ENCODE data around the gene BPNT1.

BPNT1 gene

DNA sequence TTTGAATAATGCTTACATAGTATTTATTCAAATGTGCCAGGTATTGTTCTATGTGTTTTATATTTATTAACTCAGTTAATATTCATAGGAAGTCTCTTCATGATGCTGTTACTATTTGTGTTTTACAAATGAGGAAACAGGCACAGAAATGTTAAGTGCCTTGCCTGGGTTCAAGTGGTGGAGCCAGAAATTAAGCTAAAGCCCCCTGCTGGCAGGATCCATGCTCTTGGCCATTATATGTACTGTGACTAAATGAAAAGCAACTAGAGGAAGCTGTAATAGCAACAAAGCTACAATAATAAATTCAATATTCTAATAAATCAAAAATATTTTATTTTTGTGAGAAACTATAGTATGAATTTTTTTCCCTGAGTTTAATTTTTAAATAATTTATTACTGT, 34.3 kb upstream of the BPNT1 start:
- no peak overlapping the region for H3K27ac ChIP-seq (ENCODE audit: low read depth, low read length)
- TF ChIP-seq, protein P1, sequence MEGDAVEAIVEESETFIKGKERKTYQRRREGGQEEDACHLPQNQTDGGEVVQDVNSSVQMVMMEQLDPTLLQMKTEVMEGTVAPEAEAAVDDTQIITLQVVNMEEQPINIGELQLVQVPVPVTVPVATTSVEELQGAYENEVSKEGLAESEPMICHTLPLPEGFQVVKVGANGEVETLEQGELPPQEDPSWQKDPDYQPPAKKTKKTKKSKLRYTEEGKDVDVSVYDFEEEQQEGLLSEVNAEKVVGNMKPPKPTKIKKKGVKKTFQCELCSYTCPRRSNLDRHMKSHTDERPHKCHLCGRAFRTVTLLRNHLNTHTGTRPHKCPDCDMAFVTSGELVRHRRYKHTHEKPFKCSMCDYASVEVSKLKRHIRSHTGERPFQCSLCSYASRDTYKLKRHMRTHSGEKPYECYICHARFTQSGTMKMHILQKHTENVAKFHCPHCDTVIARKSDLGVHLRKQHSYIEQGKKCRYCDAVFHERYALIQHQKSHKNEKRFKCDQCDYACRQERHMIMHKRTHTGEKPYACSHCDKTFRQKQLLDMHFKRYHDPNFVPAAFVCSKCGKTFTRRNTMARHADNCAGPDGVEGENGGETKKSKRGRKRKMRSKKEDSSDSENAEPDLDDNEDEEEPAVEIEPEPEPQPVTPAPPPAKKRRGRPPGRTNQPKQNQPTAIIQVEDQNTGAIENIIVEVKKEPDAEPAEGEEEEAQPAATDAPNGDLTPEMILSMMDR (IDR thresholded peaks at IDR 0.05; ENCODE audit: insufficient read depth, low read length, poor library complexity, severe bottlenecking): no peak
- no peak for TF ChIP-seq EZH2phosphoT487 (conservative IDR thresholded peaks at IDR 0.05; ENCODE audit: low read length)

DNA sequence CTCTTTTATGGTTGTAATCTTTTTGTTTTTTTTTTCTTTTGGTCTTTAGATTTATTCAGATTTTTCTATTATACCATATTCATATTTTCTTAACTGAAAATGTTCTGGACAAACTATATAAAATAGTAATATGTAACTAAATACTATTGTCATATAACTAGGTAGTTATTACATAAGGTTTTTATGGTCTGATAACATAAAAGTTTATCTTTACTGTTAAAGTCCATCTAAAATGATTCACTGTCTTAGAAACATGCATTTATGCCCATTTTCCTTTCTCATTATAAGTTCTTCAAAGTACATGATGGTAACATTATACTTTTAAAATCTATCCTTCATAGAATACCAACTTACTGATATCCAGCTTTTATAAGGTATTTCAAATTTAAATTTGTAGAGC, 33.5 kb upstream of the BPNT1 start:
- H4K20me1 ChIP-seq (ENCODE audit: low read depth, low read length): 0 out of 2 replicates have a peak, but pooled peaks cover 6% of the 10 kb centered on the region
- H3F3A ChIP-seq (ENCODE audit: insufficient read depth): no peaks in the 10 kb centered on the region; the same call in 1 of the 2 replicates
- H3K9me2 ChIP-seq (replicated peaks; ENCODE audit: insufficient read depth, low read length): no peaks in the 10 kb centered on the region
- no peak overlapping the region for H2AFZ ChIP-seq (ENCODE audit: low read depth, low read length, severe bottlenecking)
- H3K27ac ChIP-seq (ENCODE audit: low read depth, low read length): no peak overlapping the region
- no peaks in the 10 kb centered on the region for H3K9me3 ChIP-seq (ENCODE audit: insufficient read depth, low read length)
- TF ChIP-seq EZH2phosphoT487 (conservative IDR thresholded peaks at IDR 0.05; ENCODE audit: low read length): no peak
- TF ChIP-seq, protein P1 (IDR thresholded peaks at IDR 0.05; ENCODE audit: insufficient read depth, low read length, poor library complexity, severe bottlenecking): no peak
- H3K4me2 ChIP-seq (ENCODE audit: low read depth, low read length, poor library complexity, severe bottlenecking): no peak overlapping the region
- H3K36me3 ChIP-seq (ENCODE audit: low read length): peaks cover 16% of the 10 kb centered on the region; the same call in 1 of the 2 replicates
- H3K9ac ChIP-seq (ENCODE audit: low read length): no peak overlapping the region
- no peaks in the 10 kb centered on the region; the same call in 1 of the 2 replicates for H3K79me2 ChIP-seq (ENCODE audit: insufficient read depth, low read length)
- H3K4me3 ChIP-seq (ENCODE audit: insufficient read depth, low read length, poor library complexity, severe bottlenecking): no peak overlapping the region
- no peaks in the 10 kb centered on the region for H3K27me3 ChIP-seq (ENCODE audit: low read length)

More for the DNA sequence above, 34.3 kb upstream of the BPNT1 start:
- Histone ChIP-seq H3K36me3 (ENCODE audit: low read length) (peaks cover 13% of the 10 kb centered on the region; the same call in 1 of the 2 replicates), H3K9me2 (replicated peaks; ENCODE audit: insufficient read depth, low read length) (no peaks in the 10 kb centered on the region), H2AFZ (ENCODE audit: low read depth, low read length, severe bottlenecking) (no peak overlapping the region), H3K9ac (ENCODE audit: low read length) (no peak overlapping the region), H3F3A (ENCODE audit: insufficient read depth) (no peaks in the 10 kb centered on the region; the same call in 1 of the 2 replicates), H3K4me2 (ENCODE audit: low read depth, low read length, poor library complexity, severe bottlenecking) (no peak overlapping the region), H3K79me2 (ENCODE audit: insufficient read depth, low read length) (no peaks in the 10 kb centered on the region; the same call in 1 of the 2 replicates), H3K4me3 (ENCODE audit: insufficient read depth, low read length, poor library complexity, severe bottlenecking) (no peak overlapping the region), H4K20me1 (ENCODE audit: low read depth, low read length) (0 out of 2 replicates have a peak, but pooled peaks cover 6% of the 10 kb centered on the region), H3K27me3 (ENCODE audit: low read length) (no peaks in the 10 kb centered on the region), H3K9me3 (ENCODE audit: insufficient read depth, low read length) (no peaks in the 10 kb centered on the region)

DNA sequence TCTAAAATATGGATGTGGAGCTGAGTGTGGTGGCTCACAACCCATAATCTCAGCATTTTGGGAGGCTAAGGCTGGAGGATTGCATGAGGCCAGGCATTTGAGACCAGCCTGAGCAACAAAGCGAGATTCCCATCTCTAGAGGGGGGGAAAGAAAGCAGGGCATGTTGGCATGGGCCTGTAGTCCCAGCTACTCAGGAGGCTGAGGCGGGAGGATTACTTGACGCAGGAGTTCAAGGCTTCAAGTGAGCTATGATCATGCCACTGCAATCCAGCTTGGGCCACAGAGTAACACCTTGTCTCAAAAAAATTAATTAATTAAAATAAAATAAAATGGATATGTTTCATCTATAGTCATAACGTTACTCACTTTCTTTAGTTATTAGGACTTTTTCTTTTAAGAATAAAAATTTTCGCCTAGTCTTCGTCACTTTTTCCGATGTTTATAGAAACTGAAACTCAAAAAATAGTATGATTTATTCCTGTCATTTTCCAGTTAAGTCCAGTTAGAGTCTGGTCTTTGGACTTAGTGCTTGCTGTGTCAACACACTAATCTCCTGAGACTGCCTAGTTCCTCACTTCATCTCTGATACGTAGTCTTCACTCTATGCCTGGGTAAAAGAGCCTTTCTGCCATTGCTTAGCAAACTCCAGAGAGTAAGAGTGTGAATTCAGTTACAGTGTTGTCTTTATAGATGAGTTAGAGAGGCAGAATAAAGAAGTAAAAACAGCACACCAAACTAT, 32.4 kb upstream of the BPNT1 start:
- H3K9me3 ChIP-seq (ENCODE audit: insufficient read depth, low read length): no peaks in the 10 kb centered on the region
- no peaks in the 10 kb centered on the region for H3K9me2 ChIP-seq (replicated peaks; ENCODE audit: insufficient read depth, low read length)
- H3K27me3 ChIP-seq (ENCODE audit: low read length): no peaks in the 10 kb centered on the region
- 0 out of 2 replicates have a peak, but pooled peaks cover 6% of the 10 kb centered on the region for H4K20me1 ChIP-seq (ENCODE audit: low read depth, low read length)
- no peak overlapping the region for H2AFZ ChIP-seq (ENCODE audit: low read depth, low read length, severe bottlenecking)
- no peak overlapping the region for H3K4me2 ChIP-seq (ENCODE audit: low read depth, low read length, poor library complexity, severe bottlenecking)
- no peak for TF ChIP-seq EZH2phosphoT487 (conservative IDR thresholded peaks at IDR 0.05; ENCODE audit: low read length)
- TF ChIP-seq, protein P1 (IDR thresholded peaks at IDR 0.05; ENCODE audit: insufficient read depth, low read length, poor library complexity, severe bottlenecking): no peak
- H3K27ac ChIP-seq (ENCODE audit: low read depth, low read length): no peak overlapping the region
- no peaks in the 10 kb centered on the region; the same call in 1 of the 2 replicates for H3F3A ChIP-seq (ENCODE audit: insufficient read depth)
- H3K36me3 ChIP-seq (ENCODE audit: low read length): peaks cover 11% of the 10 kb centered on the region; the same call in 1 of the 2 replicates
- no peak overlapping the region for H3K4me3 ChIP-seq (ENCODE audit: insufficient read depth, low read length, poor library complexity, severe bottlenecking)
- no peaks in the 10 kb centered on the region; the same call in 1 of the 2 replicates for H3K79me2 ChIP-seq (ENCODE audit: insufficient read depth, low read length)
- H3K9ac ChIP-seq (ENCODE audit: low read length): no peak overlapping the region

Measured in SU-DHL-6 (cell line).